Measurements from ENCODE around the gene SAMMSON. TPM values are rescaled to one million over a fixed set of nuclear protein-coding genes. Genes with fewer than 3 reads are reported as not detected.

SAMMSON gene
- polyA plus RNA-seq, 3 donors, result not detected

DNA sequence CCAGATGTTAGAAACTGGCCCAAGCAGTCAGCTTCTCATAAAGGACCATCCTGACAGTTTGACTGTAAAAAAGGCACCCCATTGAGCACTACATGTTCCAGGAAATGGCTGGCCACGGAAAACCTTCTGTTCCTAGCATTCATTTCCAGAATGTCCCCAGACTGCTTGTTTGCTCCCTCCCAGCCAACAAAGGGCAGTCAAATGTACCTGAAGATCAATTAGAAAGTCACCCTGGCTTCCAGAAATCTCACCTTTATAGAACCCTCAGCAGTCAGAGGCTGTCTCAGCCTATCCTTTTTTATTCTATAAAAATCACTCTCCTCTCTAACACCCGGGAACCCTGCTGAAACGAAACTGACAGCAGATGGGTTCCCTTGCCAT is 784 bp upstream of the SAMMSON start:
- peaks cover 16 to 17% of the 10 kb centered on the region in 2 donors for H3K4me1 ChIP-seq (ENCODE audit: control insufficient read depth in 1 of 2, insufficient read depth in 2 of 2, low read length in 2 of 2)
- peaks cover 18% of the 10 kb centered on the region for H3K4me1 Mint-ChIP-seq
- no peak overlapping the region for H3K4me2 ChIP-seq (replicated peaks; ENCODE audit: extremely low read depth, low read length, poor library complexity, severe bottlenecking)
- H3K27me3 Mint-ChIP-seq (ENCODE audit: low read depth in 3 of 3), result peaks cover 0 to 2% (median 0%) of the 10 kb centered on the region in 3 donors
- H2AFZ ChIP-seq (ENCODE audit: insufficient read depth, low read depth, low read length, poor library complexity, severe bottlenecking), result no peak overlapping the region
- H3K9ac ChIP-seq (ENCODE audit: insufficient read depth, low read length, poor library complexity, severe bottlenecking), result no peak overlapping the region
- no peaks in the 10 kb centered on the region for H3K36me3 Mint-ChIP-seq
- TF ChIP-seq CTCF (IDR thresholded peaks at IDR 0.05), result no peak
- no peak overlapping the region for H3K4me3 ChIP-seq (replicated peaks in 1 of 3; ENCODE audit: low read depth in 2 of 3, low read length in 3 of 3)
- DNase-seq, result no peak
- H4K20me1 ChIP-seq (ENCODE audit: insufficient read depth, low read length), result no peaks in the 10 kb centered on the region
- H3K36me3 ChIP-seq (replicated peaks in 1 of 2; ENCODE audit: control insufficient read depth in 1 of 2, insufficient read depth in 2 of 2, low read length in 2 of 2), result no peaks in the 10 kb centered on the region
- 72% methylated on average over 3 of the region's 3 CpGs for WGBS (ENCODE audit: insufficient coverage)
- H3K4me3 Mint-ChIP-seq, result no peak overlapping the region
- no peaks in the 10 kb centered on the region for H3K27me3 ChIP-seq (ENCODE audit: control insufficient read depth in 2 of 2, insufficient read depth in 2 of 2, low read length in 2 of 2)
- peaks cover 0 to 8% (median 3%) of the 10 kb centered on the region in 7 donors for H3K9me3 Mint-ChIP-seq
- H3K27ac ChIP-seq (ENCODE audit: low read depth in 1 of 2, low read length in 2 of 2), result no peak overlapping the region
- intact Hi-C loops (cut with micrococcal nuclease), result no loop called here
- peaks cover 0 to 5% of the 10 kb centered on the region in 2 donors for H3K9me3 ChIP-seq (replicated peaks in 1 of 2; ENCODE audit: control insufficient read depth in 1 of 2, insufficient read depth in 1 of 2, low read length in 2 of 2)
- no peaks in the 10 kb centered on the region for H3K79me2 ChIP-seq (ENCODE audit: insufficient read depth, low read length)
- no peak overlapping the region for H3K27ac Mint-ChIP-seq

GRCh38 chr3:70000028-70000410 is 486 bp downstream of the SAMMSON start:
- DNase-seq, result no peak
- no peaks in the 10 kb centered on the region for H3K27me3 ChIP-seq (ENCODE audit: control insufficient read depth in 2 of 2, insufficient read depth in 2 of 2, low read length in 2 of 2)
- Mint-ChIP-seq H3K4me1 (peaks cover 11% of the 10 kb centered on the region), H3K27ac (no peak overlapping the region), H3K36me3 (no peaks in the 10 kb centered on the region), H3K27me3 (ENCODE audit: low read depth in 3 of 3) (peaks cover 0 to 2% (median 0%) of the 10 kb centered on the region in 3 donors), H3K4me3 (no peak overlapping the region), H3K9me3 (peaks cover 0 to 8% (median 3%) of the 10 kb centered on the region in 7 donors)
- no peaks in the 10 kb centered on the region for H3K36me3 ChIP-seq (replicated peaks in 1 of 2; ENCODE audit: control insufficient read depth in 1 of 2, insufficient read depth in 2 of 2, low read length in 2 of 2)
- H3K27ac ChIP-seq (ENCODE audit: low read depth in 1 of 2, low read length in 2 of 2), result no peak overlapping the region
- H3K79me2 ChIP-seq (ENCODE audit: insufficient read depth, low read length), result no peaks in the 10 kb centered on the region
- H3K4me1 ChIP-seq (ENCODE audit: control insufficient read depth in 1 of 2, insufficient read depth in 2 of 2, low read length in 2 of 2), result peaks cover 9% of the 10 kb centered on the region in 2 donors
- H2AFZ ChIP-seq (ENCODE audit: insufficient read depth, low read depth, low read length, poor library complexity, severe bottlenecking), result no peak overlapping the region
- H4K20me1 ChIP-seq (ENCODE audit: insufficient read depth, low read length), result no peaks in the 10 kb centered on the region
- H3K9ac ChIP-seq (ENCODE audit: insufficient read depth, low read length, poor library complexity, severe bottlenecking), result no peak overlapping the region
- no peak overlapping the region for H3K4me3 ChIP-seq (replicated peaks in 1 of 3; ENCODE audit: low read depth in 2 of 3, low read length in 3 of 3)
- 99% methylated on average over 9 of the region's 15 CpGs for WGBS (ENCODE audit: insufficient coverage)
- H3K4me2 ChIP-seq (replicated peaks; ENCODE audit: extremely low read depth, low read length, poor library complexity, severe bottlenecking), result no peak overlapping the region
- intact Hi-C loops (cut with micrococcal nuclease), result no loop called here
- H3K9me3 ChIP-seq (replicated peaks in 1 of 2; ENCODE audit: control insufficient read depth in 1 of 2, insufficient read depth in 1 of 2, low read length in 2 of 2), result peaks cover 0 to 5% of the 10 kb centered on the region in 2 donors
- no peak for TF ChIP-seq CTCF (IDR thresholded peaks at IDR 0.05)
